Fibroblast of lung (primary cell): ENCODE results near the gene TRERF1.

Source experiments
- EZH2 ChIP-seq: IDR thresholded peaks from 2 replicates; pipeline ENCODE4 v1.5.1; 2012; ENCODE audit warnings: low read length, control low read depth, mild to moderate bottlenecking; ENCODE audit errors: missing control alignments
- TF ChIP-seq, protein P1 (sequence below), 2 donors: IDR thresholded peaks in 1 of 2; conservative IDR thresholded peaks in 1 of 2; 1 replicate in 1 of 2; 2 replicates in 1 of 2; pipeline ENCODE4 v1.5.1; 2011 to 2012; ENCODE audit warnings: low read length in 2 of 2, control low read depth in 1 of 2, inconsistent platforms in 1 of 2, low read depth in 1 of 2, mild to moderate bottlenecking in 1 of 2

DNA sequence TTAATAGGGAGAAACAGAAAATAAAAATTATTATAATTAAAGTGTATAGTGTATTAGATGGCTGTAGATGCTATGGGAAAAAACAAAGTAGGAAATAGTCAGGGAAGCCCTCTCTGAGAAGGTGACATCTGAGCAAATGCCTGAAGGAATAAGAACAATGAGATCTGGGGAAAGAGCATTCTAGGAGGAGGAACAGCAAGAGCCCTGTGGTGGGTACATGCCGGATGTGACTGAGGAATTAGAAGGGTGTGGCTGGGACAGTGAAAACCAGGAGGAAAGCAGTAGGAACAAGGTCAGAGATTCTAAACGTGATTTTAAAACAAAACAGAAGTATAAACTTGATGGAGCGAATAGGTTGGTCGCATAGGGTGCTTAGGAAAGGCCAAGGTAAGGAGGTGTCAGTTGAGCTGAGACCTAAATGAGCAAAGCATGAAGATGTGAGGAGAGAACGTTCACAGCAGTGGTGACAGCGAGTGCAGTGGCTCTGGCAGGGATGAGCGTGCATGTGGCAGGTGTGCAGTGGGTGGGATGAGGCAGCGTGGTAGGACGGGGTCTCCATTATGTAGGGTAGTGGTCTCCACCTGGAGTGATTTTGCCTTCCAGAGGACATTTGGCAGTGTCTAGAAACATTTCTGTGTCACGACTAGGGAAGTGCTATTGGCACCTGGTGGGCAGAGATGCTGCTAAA is 137.0 kb downstream of the TRERF1 start:
- TF ChIP-seq, protein P1, sequence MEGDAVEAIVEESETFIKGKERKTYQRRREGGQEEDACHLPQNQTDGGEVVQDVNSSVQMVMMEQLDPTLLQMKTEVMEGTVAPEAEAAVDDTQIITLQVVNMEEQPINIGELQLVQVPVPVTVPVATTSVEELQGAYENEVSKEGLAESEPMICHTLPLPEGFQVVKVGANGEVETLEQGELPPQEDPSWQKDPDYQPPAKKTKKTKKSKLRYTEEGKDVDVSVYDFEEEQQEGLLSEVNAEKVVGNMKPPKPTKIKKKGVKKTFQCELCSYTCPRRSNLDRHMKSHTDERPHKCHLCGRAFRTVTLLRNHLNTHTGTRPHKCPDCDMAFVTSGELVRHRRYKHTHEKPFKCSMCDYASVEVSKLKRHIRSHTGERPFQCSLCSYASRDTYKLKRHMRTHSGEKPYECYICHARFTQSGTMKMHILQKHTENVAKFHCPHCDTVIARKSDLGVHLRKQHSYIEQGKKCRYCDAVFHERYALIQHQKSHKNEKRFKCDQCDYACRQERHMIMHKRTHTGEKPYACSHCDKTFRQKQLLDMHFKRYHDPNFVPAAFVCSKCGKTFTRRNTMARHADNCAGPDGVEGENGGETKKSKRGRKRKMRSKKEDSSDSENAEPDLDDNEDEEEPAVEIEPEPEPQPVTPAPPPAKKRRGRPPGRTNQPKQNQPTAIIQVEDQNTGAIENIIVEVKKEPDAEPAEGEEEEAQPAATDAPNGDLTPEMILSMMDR (conservative IDR thresholded peaks at IDR 0.05 in 1 of 2, IDR thresholded peaks at IDR 0.05 in 1 of 2; ENCODE audit: low read depth in 1 of 2, low read length in 2 of 2), result no peak
- no peak for TF ChIP-seq EZH2
